ENCODE data around the gene TSTD1. TPM values are rescaled to one million over a fixed set of nuclear protein-coding genes. Genes with fewer than 3 reads are reported as not detected.
A peak's percentile ranks its signal among the peaks of the same experiment; 100 is the strongest.

The TSTD1 gene
- total RNA-seq (ENCODE audit: insufficient read depth, low replicate concordance): 40.9 TPM

GRCh38 chr1:161038523-161039153 is at the start of gene TSTD1:
Gene TSTD1 (minus strand): TSS chr1:161038964. CDS start chr1:161038889, 75 bp downstream.
- DNase-seq (ENCODE audit: low spot score): peak; percentile 68

- no peak for DNase-seq (ENCODE audit: low spot score)
Measured at GRCh38 chr1:161086457-161086856, 47.7 kb upstream of the TSTD1 start.

- peak; percentile 92 for DNase-seq (ENCODE audit: low spot score)
Measured at GRCh38 chr1:161085165-161085564, 46.4 kb upstream of the TSTD1 start.

GRCh38 chr1:161084597-161084988 is 45.8 kb upstream of the TSTD1 start:
- DNase-seq (ENCODE audit: low spot score): peak; percentile 75

GRCh38 chr1:161083748-161084596 is 45.2 kb upstream of the TSTD1 start:
- DNase-seq (ENCODE audit: low spot score): peak; percentile 54

GRCh38 chr1:161082996-161083747 is 44.4 kb upstream of the TSTD1 start:
- peak; percentile 84 for DNase-seq (ENCODE audit: low spot score)

GRCh38 chr1:161082483-161082882 is 43.7 kb upstream of the TSTD1 start:
- DNase-seq (ENCODE audit: low spot score): no peak

GRCh38 chr1:161081519-161081918 is 42.8 kb upstream of the TSTD1 start:
- no peak for DNase-seq (ENCODE audit: low spot score)

- DNase-seq (ENCODE audit: low spot score): no peak
Measured at GRCh38 chr1:161080441-161081405, 42.0 kb upstream of the TSTD1 start.

- no peak for DNase-seq (ENCODE audit: low spot score)
Measured at GRCh38 chr1:161079436-161080110, 40.8 kb upstream of the TSTD1 start.

- no peak for DNase-seq (ENCODE audit: low spot score)
Measured at GRCh38 chr1:161077426-161077825, 38.7 kb upstream of the TSTD1 start.

- no peak for DNase-seq (ENCODE audit: low spot score)
Measured at GRCh38 chr1:161076410-161076809, 37.6 kb upstream of the TSTD1 start.

- peak; percentile 54 for DNase-seq (ENCODE audit: low spot score)
Measured at GRCh38 chr1:161074676-161075368, 36.1 kb upstream of the TSTD1 start.

GRCh38 chr1:161073474-161074121 is 34.8 kb upstream of the TSTD1 start:
- no peak for DNase-seq (ENCODE audit: low spot score)

- no peak for DNase-seq (ENCODE audit: low spot score)
Measured at GRCh38 chr1:161072751-161073449, 34.1 kb upstream of the TSTD1 start.

GRCh38 chr1:161071886-161072371 is 33.2 kb upstream of the TSTD1 start:
- DNase-seq (ENCODE audit: low spot score): peak; percentile 70

GRCh38 chr1:161070761-161071160 is 32.0 kb upstream of the TSTD1 start:
- DNase-seq (ENCODE audit: low spot score): no peak

GRCh38 chr1:161069731-161070270 is 31.0 kb upstream of the TSTD1 start, which contains the start of gene ARHGAP30:
Gene ARHGAP30 (minus strand): TSS chr1:161069891. CDS start chr1:161069624, 267 bp downstream.
- peak; percentile 33 for DNase-seq (ENCODE audit: low spot score)

All from umbilical cord (tissue), 2 donors.